NCI-H146 treated with DMSO at 0.1 percent for 48 hours (cell line): ENCODE results near the gene NDRG2.
A peak's percentile ranks its signal among the peaks of the same experiment; 100 is the strongest.
"Not testable (repeated sequence)": the region's sequence is repeated elsewhere in the genome, so short reads cannot be mapped to it uniquely, and the experiment has no call there.

Source experiments
- DNase-seq: peaks from one replicate; lab custom pipeline; 2025; ENCODE audit not compliant: unreplicated experiment; lab: John Stamatoyannopoulos, UW

Gene NDRG2

GRCh38 chr14:21015312-21015711 lies 9.5 kb downstream of the NDRG2 start:
- no peak for DNase-seq

GRCh38 chr14:21014761-21015190 lies 10.1 kb downstream of the NDRG2 start:
- peak; percentile 59 for DNase-seq

GRCh38 chr14:21011136-21011535 lies 13.7 kb downstream of the NDRG2 start:
- no peak for DNase-seq

- DNase-seq = not testable (repeated sequence)
Measured at GRCh38 chr14:21009721-21010120, 15.1 kb downstream of the NDRG2 start.

- DNase-seq = no peak
Measured at GRCh38 chr14:21003788-21004346, 21.0 kb downstream of the NDRG2 start.

- DNase-seq = no peak
Measured at GRCh38 chr14:21001218-21001617, 23.6 kb downstream of the NDRG2 start.

GRCh38 chr14:20999591-20999990 lies 25.3 kb downstream of the NDRG2 start:
- no peak for DNase-seq

GRCh38 chr14:20998674-20999366 lies 26.0 kb downstream of the NDRG2 start, which contains the start of gene SLC39A2:
Gene SLC39A2 (plus strand): TSS chr14:20999293. CDS start chr14:20999447, 154 bp downstream.
- DNase-seq = no peak

- DNase-seq = no peak
Measured at GRCh38 chr14:20998139-20998538, 26.7 kb downstream of the NDRG2 start.

- DNase-seq = no peak
Measured at GRCh38 chr14:20997564-20997963, 27.3 kb downstream of the NDRG2 start.

GRCh38 chr14:20997115-20997514 lies 27.7 kb downstream of the NDRG2 start:
- DNase-seq = no peak

GRCh38 chr14:20996521-20996920 lies 28.3 kb downstream of the NDRG2 start:
- DNase-seq = no peak

- DNase-seq = peak; percentile 84
Measured at GRCh38 chr14:20989787-20990600, 34.9 kb downstream of the NDRG2 start, which contains the start of gene METTL17. Gene METTL17 (plus strand): TSS chr14:20989980. CDS start chr14:20990003, 23 bp downstream.

- no peak for DNase-seq
Measured at GRCh38 chr14:20989471-20989786, 35.4 kb downstream of the NDRG2 start.

GRCh38 chr14:20988717-20989470 lies 36.0 kb downstream of the NDRG2 start:
- DNase-seq = no peak

GRCh38 chr14:20986811-20987210 lies 38.0 kb downstream of the NDRG2 start:
- no peak for DNase-seq

GRCh38 chr14:20985650-20986049 lies 39.2 kb downstream of the NDRG2 start:
- not testable (repeated sequence) for DNase-seq

GRCh38 chr14:20982646-20983369 lies 42.1 kb downstream of the NDRG2 start:
- DNase-seq = no peak

- DNase-seq = no peak
Measured at GRCh38 chr14:20980906-20981305, 44.0 kb downstream of the NDRG2 start.

GRCh38 chr14:20978687-20979086 lies 46.2 kb downstream of the NDRG2 start:
- DNase-seq = no peak

- no peak for DNase-seq
Measured at GRCh38 chr14:20976291-20976690, 48.6 kb downstream of the NDRG2 start.
